Neural cell (in vitro differentiated cells): ENCODE results near the gene MAP3K5. TPM values are rescaled to one million over a fixed set of nuclear protein-coding genes. Genes with fewer than 3 reads are reported as not detected.

Experiments
- H2AFZ ChIP-seq: fragments of 200-600, 300-800 bp; sonication (generic), shearing (Covaris generic); 2 replicates; pipeline ENCODE4 v1.6.0; 2014; ENCODE audit warnings: low read depth, mild to moderate bottlenecking, antibody characterized with exemption, low read length, moderate library complexity
- H3F3A ChIP-seq: fragments of 200-600 bp; shearing (Covaris generic); 2 replicates; pipeline ENCODE4 v1.6.1; 2016; ENCODE audit warnings: mild to moderate bottlenecking, moderate library complexity, mixed read lengths, antibody characterized with exemption, low read length; ENCODE audit not compliant: insufficient read depth, poor library complexity, severe bottlenecking
- H3K27ac ChIP-seq: fragments of 200-600, 300-800 bp; sonication (generic), shearing (Covaris generic); 2 replicates; pipeline ENCODE4 v1.5.1; 2014; ENCODE audit warnings: mild to moderate bottlenecking, low read length, moderate library complexity
- H3K27me3 ChIP-seq: fragments of 300-800, 200-600 bp; sonication (generic), shearing (Covaris generic); 2 replicates; pipeline ENCODE4 v1.6.0; 2014; ENCODE audit warnings: mild to moderate bottlenecking, low read depth, low read length, moderate library complexity; ENCODE audit not compliant: insufficient read depth
- H3K36me3 ChIP-seq: fragments of 300-800, 200-600 bp; sonication (generic), shearing (Covaris generic); 2 replicates; pipeline ENCODE4 v1.5.1; 2014; ENCODE audit warnings: mild to moderate bottlenecking, antibody characterized with exemption, low read length, moderate library complexity; ENCODE audit not compliant: insufficient read depth
- H3K4me2 ChIP-seq: fragments of 300-800, 200-600 bp; sonication (generic), shearing (Covaris generic); 2 replicates; pipeline ENCODE4 v1.6.0; 2014; ENCODE audit warnings: mild to moderate bottlenecking, low read length
- H3K4me3 ChIP-seq: fragments of 300-800, 200-600 bp; sonication (generic), shearing (Covaris generic); 2 replicates; pipeline ENCODE4 v1.5.1; 2014; ENCODE audit warnings: mild to moderate bottlenecking, low read length, moderate library complexity
- H3K79me2 ChIP-seq: fragments of 200-600 bp; shearing (Covaris generic); replicated peaks from 2 replicates; pipeline ENCODE4 v1.6.0; 2014; ENCODE audit warnings: mild to moderate bottlenecking, low read length, moderate library complexity; ENCODE audit not compliant: insufficient read depth
- H3K9ac ChIP-seq: fragments of 300-800, 200-600 bp; sonication (generic), shearing (Covaris generic); 2 replicates; pipeline ENCODE4 v1.6.1; 2016; ENCODE audit warnings: mild to moderate bottlenecking, low read length, mixed read lengths
- H3K9me2 ChIP-seq: fragments of 200-600 bp; shearing (Covaris generic); 2 replicates; pipeline ENCODE4 v1.6.1; 2016; ENCODE audit warnings: mild to moderate bottlenecking, low read length, mixed read lengths; ENCODE audit not compliant: insufficient read depth
- H3K9me3 ChIP-seq: fragments of 200-600, 300-800 bp; sonication (generic), shearing (Covaris generic); 2 replicates; pipeline ENCODE4 v1.6.1; 2016; ENCODE audit warnings: mild to moderate bottlenecking, mixed run types, low read length, moderate library complexity, mixed read lengths
- H4K20me1 ChIP-seq: fragments of 200-600 bp; shearing (Covaris generic); 2 replicates; pipeline ENCODE4 v1.6.1; 2016; ENCODE audit warnings: mild to moderate bottlenecking, mixed run types; ENCODE audit not compliant: insufficient read depth
- EP300 ChIP-seq: fragments of 450-650 bp; conservative IDR thresholded peaks from 2 replicates; pipeline ENCODE4 v1.6.1; 2014; ENCODE audit warnings: antibody characterized with exemption, mild to moderate bottlenecking, moderate library complexity; ENCODE audit not compliant: poor library complexity, severe bottlenecking
- EZH2 ChIP-seq: fragments of 200-600, 300-800 bp; shearing (Covaris generic), sonication (generic); IDR thresholded peaks from 2 replicates; pipeline ENCODE4 v1.6.1; 2014; ENCODE audit warnings: antibody characterized with exemption, low read length, borderline replicate concordance, mild to moderate bottlenecking; ENCODE audit not compliant: insufficient read depth, poor library complexity, severe bottlenecking
- MXI1 ChIP-seq: fragments of 450-650 bp; conservative IDR thresholded peaks from 2 replicates; pipeline ENCODE4 v1.6.1; 2014; ENCODE audit warnings: antibody characterized with exemption, mild to moderate bottlenecking; ENCODE audit not compliant: poor library complexity, severe bottlenecking
- POLR2AphosphoS5 ChIP-seq: IDR thresholded peaks from 2 replicates; pipeline ENCODE4 v1.6.1; 2012
- RAD21 ChIP-seq: fragments of 450-650 bp; conservative IDR thresholded peaks from 2 replicates; pipeline ENCODE4 v1.6.1; 2014; ENCODE audit warnings: antibody characterized with exemption, mild to moderate bottlenecking, moderate library complexity
- SMC3 ChIP-seq: fragments of 450-650 bp; conservative IDR thresholded peaks from 2 replicates; pipeline ENCODE4 v1.6.1; 2014; ENCODE audit warnings: antibody characterized with exemption, mild to moderate bottlenecking, moderate library complexity; ENCODE audit not compliant: poor library complexity
- TAF1 ChIP-seq: IDR thresholded peaks from 2 replicates; pipeline ENCODE4 v1.6.1; 2012; ENCODE audit warnings: low read depth
- polyA plus RNA-seq: library from polyadenylated mRNA; depleted of rRNA; stranded (reverse); fragments of >200 nt; gene quantifications from 2 replicates; pipeline ENCODE4 v1.2.3, GENCODE V29; 2014
- TF ChIP-seq, protein P1 (sequence below): fragments of 450-650 bp; IDR thresholded peaks from 2 replicates; pipeline ENCODE4 v1.5.1; 2014; ENCODE audit warnings: antibody characterized with exemption, mild to moderate bottlenecking, moderate library complexity; ENCODE audit not compliant: poor library complexity, severe bottlenecking
- TF ChIP-seq, protein P2 (sequence below): IDR thresholded peaks from 2 replicates; pipeline ENCODE4 v1.6.1; 2012; ENCODE audit warnings: borderline replicate concordance

MAP3K5 gene
- polyA plus RNA-seq, 1 donor from 2014 or later: 2.0 TPM

DNA sequence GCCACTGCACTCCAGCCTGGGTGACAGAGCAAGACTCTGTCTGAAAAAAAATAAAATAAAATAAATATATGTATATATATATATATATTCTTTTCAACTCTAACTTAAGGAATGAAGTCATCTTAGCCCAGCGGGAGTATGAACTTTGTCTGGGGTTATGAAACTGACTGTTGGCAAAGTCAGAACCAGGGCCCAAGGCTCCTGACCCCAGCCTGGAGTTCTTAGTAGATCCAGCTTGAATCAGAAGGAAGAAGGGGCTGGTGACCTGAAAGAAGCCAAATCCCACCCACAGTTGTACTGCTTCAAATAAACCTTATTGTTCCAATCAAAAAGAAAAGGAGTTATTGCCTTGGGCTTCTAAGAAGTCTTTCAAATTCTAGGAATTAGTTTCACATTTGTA, 158.9 kb downstream of the MAP3K5 start:
- Histone ChIP-seq H3K9ac (no peak overlapping the region), H4K20me1 (no peaks in the 10 kb centered on the region), H3K27ac (no peak overlapping the region), H3K36me3 (no peaks in the 10 kb centered on the region), H3K4me2 (no peak overlapping the region), H3K9me2 (no peaks in the 10 kb centered on the region), H3K79me2 (no peaks in the 10 kb centered on the region), H3K9me3 (no peaks in the 10 kb centered on the region), H3K4me3 (no peak overlapping the region), H3K27me3 (no peaks in the 10 kb centered on the region), H3F3A (no peaks in the 10 kb centered on the region), H2AFZ (no peak overlapping the region)
- TF ChIP-seq, protein P1, sequence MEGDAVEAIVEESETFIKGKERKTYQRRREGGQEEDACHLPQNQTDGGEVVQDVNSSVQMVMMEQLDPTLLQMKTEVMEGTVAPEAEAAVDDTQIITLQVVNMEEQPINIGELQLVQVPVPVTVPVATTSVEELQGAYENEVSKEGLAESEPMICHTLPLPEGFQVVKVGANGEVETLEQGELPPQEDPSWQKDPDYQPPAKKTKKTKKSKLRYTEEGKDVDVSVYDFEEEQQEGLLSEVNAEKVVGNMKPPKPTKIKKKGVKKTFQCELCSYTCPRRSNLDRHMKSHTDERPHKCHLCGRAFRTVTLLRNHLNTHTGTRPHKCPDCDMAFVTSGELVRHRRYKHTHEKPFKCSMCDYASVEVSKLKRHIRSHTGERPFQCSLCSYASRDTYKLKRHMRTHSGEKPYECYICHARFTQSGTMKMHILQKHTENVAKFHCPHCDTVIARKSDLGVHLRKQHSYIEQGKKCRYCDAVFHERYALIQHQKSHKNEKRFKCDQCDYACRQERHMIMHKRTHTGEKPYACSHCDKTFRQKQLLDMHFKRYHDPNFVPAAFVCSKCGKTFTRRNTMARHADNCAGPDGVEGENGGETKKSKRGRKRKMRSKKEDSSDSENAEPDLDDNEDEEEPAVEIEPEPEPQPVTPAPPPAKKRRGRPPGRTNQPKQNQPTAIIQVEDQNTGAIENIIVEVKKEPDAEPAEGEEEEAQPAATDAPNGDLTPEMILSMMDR: no peak
- TF ChIP-seq MXI1 (no peak), POLR2AphosphoS5 (no peak), EP300 (no peak), SMC3 (no peak), RAD21 (no peak), TAF1 (no peak), EZH2 (no peak)
- TF ChIP-seq, protein P2, sequence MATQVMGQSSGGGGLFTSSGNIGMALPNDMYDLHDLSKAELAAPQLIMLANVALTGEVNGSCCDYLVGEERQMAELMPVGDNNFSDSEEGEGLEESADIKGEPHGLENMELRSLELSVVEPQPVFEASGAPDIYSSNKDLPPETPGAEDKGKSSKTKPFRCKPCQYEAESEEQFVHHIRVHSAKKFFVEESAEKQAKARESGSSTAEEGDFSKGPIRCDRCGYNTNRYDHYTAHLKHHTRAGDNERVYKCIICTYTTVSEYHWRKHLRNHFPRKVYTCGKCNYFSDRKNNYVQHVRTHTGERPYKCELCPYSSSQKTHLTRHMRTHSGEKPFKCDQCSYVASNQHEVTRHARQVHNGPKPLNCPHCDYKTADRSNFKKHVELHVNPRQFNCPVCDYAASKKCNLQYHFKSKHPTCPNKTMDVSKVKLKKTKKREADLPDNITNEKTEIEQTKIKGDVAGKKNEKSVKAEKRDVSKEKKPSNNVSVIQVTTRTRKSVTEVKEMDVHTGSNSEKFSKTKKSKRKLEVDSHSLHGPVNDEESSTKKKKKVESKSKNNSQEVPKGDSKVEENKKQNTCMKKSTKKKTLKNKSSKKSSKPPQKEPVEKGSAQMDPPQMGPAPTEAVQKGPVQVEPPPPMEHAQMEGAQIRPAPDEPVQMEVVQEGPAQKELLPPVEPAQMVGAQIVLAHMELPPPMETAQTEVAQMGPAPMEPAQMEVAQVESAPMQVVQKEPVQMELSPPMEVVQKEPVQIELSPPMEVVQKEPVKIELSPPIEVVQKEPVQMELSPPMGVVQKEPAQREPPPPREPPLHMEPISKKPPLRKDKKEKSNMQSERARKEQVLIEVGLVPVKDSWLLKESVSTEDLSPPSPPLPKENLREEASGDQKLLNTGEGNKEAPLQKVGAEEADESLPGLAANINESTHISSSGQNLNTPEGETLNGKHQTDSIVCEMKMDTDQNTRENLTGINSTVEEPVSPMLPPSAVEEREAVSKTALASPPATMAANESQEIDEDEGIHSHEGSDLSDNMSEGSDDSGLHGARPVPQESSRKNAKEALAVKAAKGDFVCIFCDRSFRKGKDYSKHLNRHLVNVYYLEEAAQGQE: no peak

DNA sequence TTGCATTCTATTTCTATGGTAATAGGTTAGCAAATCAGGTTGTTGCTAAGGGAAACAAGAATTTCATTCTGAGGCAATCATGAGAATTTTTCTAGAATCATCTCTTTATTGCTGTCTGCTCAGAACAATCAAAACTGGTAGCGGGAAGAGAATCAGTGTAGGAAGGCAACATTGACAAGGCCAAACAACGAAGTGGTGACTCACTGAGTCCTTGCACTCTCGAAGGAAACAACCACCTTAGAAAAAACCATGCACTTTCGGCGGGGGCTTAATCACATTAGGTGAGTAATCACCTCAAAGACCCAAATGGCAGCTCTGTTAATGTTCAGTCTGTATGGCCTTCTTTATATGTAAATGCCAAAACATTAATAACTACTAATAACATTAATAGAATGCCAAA, 163.3 kb downstream of the MAP3K5 start:
- Histone ChIP-seq H3K4me2 (no peak overlapping the region), H3K27me3 (no peaks in the 10 kb centered on the region), H3K9me2 (no peaks in the 10 kb centered on the region), H3K9ac (no peak overlapping the region), H3K79me2 (no peaks in the 10 kb centered on the region), H3K4me3 (no peak overlapping the region), H3K36me3 (no peaks in the 10 kb centered on the region), H3F3A (no peaks in the 10 kb centered on the region), H4K20me1 (no peaks in the 10 kb centered on the region), H3K27ac (peak overlapping the region; percentile 46), H3K9me3 (no peaks in the 10 kb centered on the region), H2AFZ (peak overlapping the region; percentile 15)
- TF ChIP-seq EZH2: no peak
- peak; percentile 44 for TF ChIP-seq EP300
- TF ChIP-seq POLR2AphosphoS5: peak; percentile 39

DNA sequence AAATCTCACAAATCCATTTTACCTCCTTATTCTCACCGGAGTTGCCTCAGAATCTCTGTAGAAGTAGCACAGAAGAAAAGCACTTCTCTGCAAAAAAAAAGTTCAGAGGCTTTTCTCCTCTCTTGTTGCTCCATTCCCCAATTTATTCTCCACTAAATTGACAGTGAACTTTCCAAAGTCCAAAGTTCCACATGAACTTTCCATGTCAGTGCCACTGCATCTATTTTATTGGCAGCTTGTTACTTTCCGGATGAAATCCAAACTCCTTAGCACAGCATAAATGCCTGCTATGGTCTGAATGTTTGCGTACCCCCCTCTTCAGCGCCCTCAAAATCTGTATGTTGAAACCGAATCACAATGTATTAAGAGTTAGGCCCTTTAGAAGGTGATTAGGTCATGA, 165.1 kb downstream of the MAP3K5 start:
- H3K9ac ChIP-seq: no peak overlapping the region
- H4K20me1 ChIP-seq: no peaks in the 10 kb centered on the region
- no peaks in the 10 kb centered on the region for H3K79me2 ChIP-seq
- TF ChIP-seq, protein P1: no peak
- TF ChIP-seq MXI1: no peak
- no peak for TF ChIP-seq TAF1
- no peak for TF ChIP-seq SMC3
- no peak for TF ChIP-seq EZH2
- no peak for TF ChIP-seq EP300
- TF ChIP-seq RAD21: no peak
- TF ChIP-seq, protein P2: no peak
- no peak for TF ChIP-seq POLR2AphosphoS5
- H3F3A ChIP-seq: no peaks in the 10 kb centered on the region
- no peak overlapping the region for H2AFZ ChIP-seq
- no peak overlapping the region for H3K4me2 ChIP-seq
- no peak overlapping the region for H3K27ac ChIP-seq
- no peaks in the 10 kb centered on the region for H3K9me3 ChIP-seq
- H3K36me3 ChIP-seq: no peaks in the 10 kb centered on the region
- H3K27me3 ChIP-seq: no peaks in the 10 kb centered on the region
- H3K4me3 ChIP-seq: no peak overlapping the region
- H3K9me2 ChIP-seq: no peaks in the 10 kb centered on the region
